GM12875 (cell line): ENCODE results near the gene C11orf98.

ENCODE experiments used
- H3K4me3 ChIP-seq: one replicate; pipeline ENCODE4 v1.5.1; 2011; ENCODE audit warnings: low read depth, low read length, control low read depth
- CTCF ChIP-seq: IDR thresholded peaks from 2 replicates; pipeline ENCODE4 v1.5.1; 2011; ENCODE audit warnings: low read depth, mild to moderate bottlenecking, control low read depth, inconsistent platforms, low read length, moderate library complexity, borderline replicate concordance; ENCODE audit not compliant: insufficient read depth

Gene C11orf98

GRCh38 chr11:62614275-62614674 lies 50.7 kb downstream of the C11orf98 start:
- TF ChIP-seq CTCF, result no peak
- no peak overlapping the region for H3K4me3 ChIP-seq

- TF ChIP-seq CTCF, result no peak
- H3K4me3 ChIP-seq, result no peak overlapping the region
Observed at GRCh38 chr11:62613291-62613778, 51.7 kb downstream of the C11orf98 start.
